NCI-H1092 treated with DMSO at 0.1 percent for 48 hours (cell line): ENCODE results near the gene LTF.
"Not testable (repeated sequence)": the region's sequence is repeated elsewhere in the genome, so short reads cannot be mapped to it uniquely, and the experiment has no call there.

Experiments
- DNase-seq: peaks from one replicate; lab custom pipeline; 2025; lab: John Stamatoyannopoulos, UW

LTF gene

GRCh38 chr3:46412786-46413298 lies 51.9 kb downstream of the LTF start:
- DNase-seq = no peak

- no peak for DNase-seq
Observed at GRCh38 chr3:46411271-46411670, 53.4 kb downstream of the LTF start.

- DNase-seq = no peak
Observed at GRCh38 chr3:46410669-46411068, 54.0 kb downstream of the LTF start.

- no peak for DNase-seq
Observed at GRCh38 chr3:46409739-46410489, 54.8 kb downstream of the LTF start.

- no peak for DNase-seq
Observed at GRCh38 chr3:46408853-46409252, 55.9 kb downstream of the LTF start.

- DNase-seq = no peak
Observed at GRCh38 chr3:46407970-46408369, 56.7 kb downstream of the LTF start.

GRCh38 chr3:46406788-46407611 lies 57.7 kb downstream of the LTF start, which contains the start of the genes CCR5AS and CCRL2:
CCR5AS (minus strand) TSS chr3:46407066.
CCRL2 (plus strand) TSS chr3:46407259; CDS start chr3:46408080, 821 bp downstream.
- no peak for DNase-seq

GRCh38 chr3:46406443-46406787 lies 58.3 kb downstream of the LTF start:
- no peak for DNase-seq

- no peak for DNase-seq
Observed at GRCh38 chr3:46405301-46406019, 59.2 kb downstream of the LTF start.

- DNase-seq = not testable (repeated sequence)
Observed at GRCh38 chr3:46402902-46403301, 61.8 kb downstream of the LTF start.

GRCh38 chr3:46401579-46401978 lies 63.1 kb downstream of the LTF start:
- no peak for DNase-seq

- DNase-seq = no peak
Observed at GRCh38 chr3:46400846-46401245, 63.9 kb downstream of the LTF start.

- DNase-seq = no peak
Observed at GRCh38 chr3:46400000-46400734, 64.5 kb downstream of the LTF start.

GRCh38 chr3:46399557-46399956 lies 65.1 kb downstream of the LTF start:
- no peak for DNase-seq

- no peak for DNase-seq
Observed at GRCh38 chr3:46399098-46399497, 65.6 kb downstream of the LTF start.

GRCh38 chr3:46398186-46398955 lies 66.3 kb downstream of the LTF start:
- DNase-seq = no peak

GRCh38 chr3:46397111-46397510 lies 67.6 kb downstream of the LTF start:
- no peak for DNase-seq

- no peak for DNase-seq
Observed at GRCh38 chr3:46395766-46396530, 68.8 kb downstream of the LTF start.

GRCh38 chr3:46395210-46395661 lies 69.5 kb downstream of the LTF start:
- no peak for DNase-seq
